ENCODE data around the gene PAX2. TPM values are rescaled to one million over a fixed set of nuclear protein-coding genes. Genes with fewer than 3 reads are reported as not detected.

Gene PAX2
- total and polyA plus RNA-seq, 2 experiments from 2014 or later, result not detected

- Histone ChIP-seq H3K9ac (no peak overlapping the region), H3K27ac (no peak overlapping the region), H4K20me1 (ENCODE audit: insufficient read depth) (no peaks in the 10 kb centered on the region), H3K36me3 (ENCODE audit: low read depth) (no peaks in the 10 kb centered on the region), H3K27me3 (replicated peaks; ENCODE audit: insufficient read depth) (peaks cover 71% of the 10 kb centered on the region), H3K4me3 (no peak overlapping the region), H3F3A (ENCODE audit: insufficient read depth) (no peaks in the 10 kb centered on the region), H3K9me2 (ENCODE audit: insufficient read depth) (no peaks in the 10 kb centered on the region), H2AFZ (no peak overlapping the region), H3K4me2 (ENCODE audit: unreplicated experiment) (no peak overlapping the region), H3K9me3 (ENCODE audit: low read depth) (no peaks in the 10 kb centered on the region), H3K4me1 (ENCODE audit: insufficient read depth) (no peaks in the 10 kb centered on the region), H3K79me2 (ENCODE audit: insufficient read depth) (no peaks in the 10 kb centered on the region)
- no peak for DNase-seq
- WGBS, 2 experiments (ENCODE audit: low coverage in 1 of 2, low lambda C conversion rate in 2 of 2, missing lambda C conversion rate in 2 of 2), result 47 to 54% methylated on average over 6 of the region's 6 CpGs
- in situ Hi-C loops (cut with MboI), result no loop called here
- TF ChIP-seq EZH2phosphoT487 (IDR thresholded peaks at IDR 0.05; ENCODE audit: insufficient read depth, low read depth) (no peak), EZH2 (IDR thresholded peaks at IDR 0.05; ENCODE audit: insufficient read depth, poor library complexity, severe bottlenecking) (no peak)
These were observed 58.1 kb downstream of the PAX2 start for GRCh38 chr10:100803492-100803891.

- H3K9me2 ChIP-seq (ENCODE audit: insufficient read depth), result no peaks in the 10 kb centered on the region
- H3K4me1 ChIP-seq (ENCODE audit: insufficient read depth), result no peaks in the 10 kb centered on the region
- in situ Hi-C loops (cut with MboI), result no loop called here
- peaks cover 75% of the 10 kb centered on the region for H3K27me3 ChIP-seq (replicated peaks; ENCODE audit: insufficient read depth)
- H3K9ac ChIP-seq, result no peak overlapping the region
- 43 to 44% methylated on average over 7 of the region's 7 CpGs for WGBS, 2 experiments (ENCODE audit: low coverage in 1 of 2, low lambda C conversion rate in 2 of 2, missing lambda C conversion rate in 2 of 2)
- no peak overlapping the region for H3K4me3 ChIP-seq
- H3K4me2 ChIP-seq (ENCODE audit: unreplicated experiment), result no peak overlapping the region
- DNase-seq, result no peak
- no peak overlapping the region for H2AFZ ChIP-seq
- no peaks in the 10 kb centered on the region for H4K20me1 ChIP-seq (ENCODE audit: insufficient read depth)
- H3K36me3 ChIP-seq (ENCODE audit: low read depth), result no peaks in the 10 kb centered on the region
- TF ChIP-seq EZH2 (IDR thresholded peaks at IDR 0.05; ENCODE audit: insufficient read depth, poor library complexity, severe bottlenecking), result no peak
- no peak for TF ChIP-seq EZH2phosphoT487 (IDR thresholded peaks at IDR 0.05; ENCODE audit: insufficient read depth, low read depth)
- no peaks in the 10 kb centered on the region for H3F3A ChIP-seq (ENCODE audit: insufficient read depth)
- no peaks in the 10 kb centered on the region for H3K79me2 ChIP-seq (ENCODE audit: insufficient read depth)
- no peak overlapping the region for H3K27ac ChIP-seq
- no peaks in the 10 kb centered on the region for H3K9me3 ChIP-seq (ENCODE audit: low read depth)
These were observed 58.5 kb downstream of the PAX2 start for GRCh38 chr10:100803908-100804307.

GRCh38 chr10:100805543-100806355 lies 60.4 kb downstream of the PAX2 start:
- H3K27me3 ChIP-seq (replicated peaks; ENCODE audit: insufficient read depth), result peaks cover 65% of the 10 kb centered on the region
- WGBS, 2 experiments (ENCODE audit: low coverage in 1 of 2, low lambda C conversion rate in 2 of 2, missing lambda C conversion rate in 2 of 2), result 31 to 33% methylated on average over 14 of the region's 14 CpGs
- H3K4me2 ChIP-seq (ENCODE audit: unreplicated experiment), result no peak overlapping the region
- no peaks in the 10 kb centered on the region for H3K9me3 ChIP-seq (ENCODE audit: low read depth)
- no peaks in the 10 kb centered on the region for H3K36me3 ChIP-seq (ENCODE audit: low read depth)
- no peak overlapping the region for H3K9ac ChIP-seq
- H2AFZ ChIP-seq, result no peak overlapping the region
- no peaks in the 10 kb centered on the region for H4K20me1 ChIP-seq (ENCODE audit: insufficient read depth)
- DNase-seq, result no peak
- in situ Hi-C loops (cut with MboI), result no loop called here
- H3K4me1 ChIP-seq (ENCODE audit: insufficient read depth), result no peaks in the 10 kb centered on the region
- no peaks in the 10 kb centered on the region for H3K9me2 ChIP-seq (ENCODE audit: insufficient read depth)
- TF ChIP-seq EZH2phosphoT487 (IDR thresholded peaks at IDR 0.05; ENCODE audit: insufficient read depth, low read depth) (no peak), EZH2 (IDR thresholded peaks at IDR 0.05; ENCODE audit: insufficient read depth, poor library complexity, severe bottlenecking) (no peak)
- H3F3A ChIP-seq (ENCODE audit: insufficient read depth), result no peaks in the 10 kb centered on the region
- H3K4me3 ChIP-seq, result no peak overlapping the region
- H3K27ac ChIP-seq, result no peak overlapping the region
- H3K79me2 ChIP-seq (ENCODE audit: insufficient read depth), result no peaks in the 10 kb centered on the region

GRCh38 chr10:100806356-100806645 lies 60.9 kb downstream of the PAX2 start:
- Histone ChIP-seq H3K79me2 (ENCODE audit: insufficient read depth) (no peaks in the 10 kb centered on the region), H3K36me3 (ENCODE audit: low read depth) (no peaks in the 10 kb centered on the region), H3K4me3 (no peak overlapping the region), H3K9me2 (ENCODE audit: insufficient read depth) (no peaks in the 10 kb centered on the region), H3K4me2 (ENCODE audit: unreplicated experiment) (no peak overlapping the region), H3K27me3 (replicated peaks; ENCODE audit: insufficient read depth) (peaks cover 65% of the 10 kb centered on the region), H3K9ac (no peak overlapping the region), H3F3A (ENCODE audit: insufficient read depth) (no peaks in the 10 kb centered on the region), H3K4me1 (ENCODE audit: insufficient read depth) (no peaks in the 10 kb centered on the region), H3K9me3 (ENCODE audit: low read depth) (no peaks in the 10 kb centered on the region), H2AFZ (no peak overlapping the region), H3K27ac (no peak overlapping the region), H4K20me1 (ENCODE audit: insufficient read depth) (no peaks in the 10 kb centered on the region)
- TF ChIP-seq EZH2phosphoT487 (IDR thresholded peaks at IDR 0.05; ENCODE audit: insufficient read depth, low read depth), result no peak
- no peak for TF ChIP-seq EZH2 (IDR thresholded peaks at IDR 0.05; ENCODE audit: insufficient read depth, poor library complexity, severe bottlenecking)
- 11 to 13% methylated on average over 8 of the region's 8 CpGs for WGBS, 2 experiments (ENCODE audit: low coverage in 1 of 2, low lambda C conversion rate in 2 of 2, missing lambda C conversion rate in 2 of 2)
- in situ Hi-C loops (cut with MboI), result no loop called here
- no peak for DNase-seq
